HEK293 (cell line): ENCODE measurements around the gene ABL2.

Experiments
- CTCF ChIP-seq: fragments of 450-650 bp; formaldehyde crosslinking; IDR thresholded peaks from 2 replicates; pipeline ENCODE4 v1.5.1; 2016; ENCODE audit warnings: missing biosample characterization, missing genetic modification characterization
- SP7 ChIP-seq: fragments of 450-650 bp; formaldehyde crosslinking; IDR thresholded peaks from 2 replicates; pipeline ENCODE4 v1.5.1; 2016; ENCODE audit warnings: missing biosample characterization, missing genetic modification characterization
- YY1 ChIP-seq: fragments of 450-650 bp; formaldehyde crosslinking; IDR thresholded peaks from 2 replicates; pipeline ENCODE4 v1.5.1; 2018; ENCODE audit warnings: missing biosample characterization, missing genetic modification characterization
- ZNF121 ChIP-seq: fragments of 450-650 bp; formaldehyde crosslinking; IDR thresholded peaks from 2 replicates; pipeline ENCODE4 v1.5.1; 2016; ENCODE audit warnings: missing biosample characterization, missing genetic modification characterization
- ZNF184 ChIP-seq: fragments of 450-650 bp; IDR thresholded peaks from 2 replicates; pipeline ENCODE4 v1.5.1; 2018; ENCODE audit warnings: missing biosample characterization, mild to moderate bottlenecking, missing genetic modification characterization

- no peak for TF ChIP-seq CTCF (tag by site-specific recombination)
- no peak for TF ChIP-seq ZNF184 (tag by site-specific recombination)
- TF ChIP-seq ZNF121 (tag by site-specific recombination) = no peak
- no peak for TF ChIP-seq YY1 (tag by site-specific recombination)
- no peak for TF ChIP-seq SP7 (tag by site-specific recombination)
Observed at GRCh38 chr1:179184403-179184802, 45.1 kb downstream of the ABL2 start.
